Tibial artery (tissue), 4 donors: ENCODE measurements around the gene ANKRD7.
"Not testable (repeated sequence)": the region's sequence is repeated elsewhere in the genome, so short reads cannot be mapped to it uniquely, and the experiment has no call there.

Experiments
- DNase-seq, 2 donors: peaks; one replicate each; pipeline ENCODE4 v3.0.0-alpha.2; 2019
- H3K27ac ChIP-seq, 2 donors: fragments of 200-600 bp; sonication (generic) in 1 of 2; 1 replicate in 1 of 2; 2 replicates in 1 of 2; pipeline ENCODE4 v1.5.1; 2018 to 2019; ENCODE audit warnings: mild to moderate bottlenecking in 1 of 2
- H3K27me3 ChIP-seq, 2 donors: fragments of 200-600 bp; sonication (generic) in 1 of 2; one replicate each; pipeline versions ENCODE4 v1.5.1 to v1.6.0; 2016 to 2019
- H3K36me3 ChIP-seq, 3 donors: fragments of 200-600 bp; sonication (generic) in 2 of 3; one replicate each; pipeline ENCODE4 v1.5.1; 2016 to 2019; ENCODE audit warnings: mild to moderate bottlenecking in 2 of 3
- H3K4me1 ChIP-seq, 4 donors: fragments of 200-600 bp; sonication (generic) in 2 of 4; 1 replicate in 3 of 4; 2 replicates in 1 of 4; pipeline ENCODE4 v1.5.1; 2016 to 2019
- H3K4me3 ChIP-seq, 2 donors: fragments of 200-600 bp; sonication (generic) in 1 of 2; 1 replicate in 1 of 2; 2 replicates in 1 of 2; pipeline ENCODE4 v1.5.1; 2018 to 2019; ENCODE audit warnings: mild to moderate bottlenecking in 2 of 2
- H3K9me3 ChIP-seq, 3 donors: fragments of 200-600 bp; sonication (generic) in 1 of 3; one replicate each; pipeline ENCODE4 v1.5.1; 2016 to 2019
- intact Hi-C: fragments of 100-400 bp; cut with DNase I; formaldehyde crosslinking; loops from one replicate; pipeline ENCODE4 v1.15.0; 2023; ENCODE audit warnings: low total_unique reads
- TF ChIP-seq, protein P1 (sequence below), 2 experiments: fragments of 200-600 bp in 1 of 2; fragments of 450-650 bp in 1 of 2; IDR thresholded peaks; one replicate each; pipeline ENCODE4 v1.5.1; 2017 to 2019; ENCODE audit warnings: antibody characterized with exemption in 2 of 2, mild to moderate bottlenecking in 1 of 2, moderate library complexity in 1 of 2

Gene ANKRD7

GRCh38 chr7:118233799-118234198, 9.3 kb downstream of the ANKRD7 start:
- intact Hi-C loops: no loop called here
- Histone ChIP-seq H3K27me3 (no peaks in the 10 kb centered on the region), H3K36me3 (no peaks in the 10 kb centered on the region), H3K9me3 (no peaks in the 10 kb centered on the region), H3K4me3 (no peak overlapping the region), H3K4me1 (no peaks in the 10 kb centered on the region), H3K27ac (no peak overlapping the region)
- DNase-seq: no peak
- TF ChIP-seq, protein P1, sequence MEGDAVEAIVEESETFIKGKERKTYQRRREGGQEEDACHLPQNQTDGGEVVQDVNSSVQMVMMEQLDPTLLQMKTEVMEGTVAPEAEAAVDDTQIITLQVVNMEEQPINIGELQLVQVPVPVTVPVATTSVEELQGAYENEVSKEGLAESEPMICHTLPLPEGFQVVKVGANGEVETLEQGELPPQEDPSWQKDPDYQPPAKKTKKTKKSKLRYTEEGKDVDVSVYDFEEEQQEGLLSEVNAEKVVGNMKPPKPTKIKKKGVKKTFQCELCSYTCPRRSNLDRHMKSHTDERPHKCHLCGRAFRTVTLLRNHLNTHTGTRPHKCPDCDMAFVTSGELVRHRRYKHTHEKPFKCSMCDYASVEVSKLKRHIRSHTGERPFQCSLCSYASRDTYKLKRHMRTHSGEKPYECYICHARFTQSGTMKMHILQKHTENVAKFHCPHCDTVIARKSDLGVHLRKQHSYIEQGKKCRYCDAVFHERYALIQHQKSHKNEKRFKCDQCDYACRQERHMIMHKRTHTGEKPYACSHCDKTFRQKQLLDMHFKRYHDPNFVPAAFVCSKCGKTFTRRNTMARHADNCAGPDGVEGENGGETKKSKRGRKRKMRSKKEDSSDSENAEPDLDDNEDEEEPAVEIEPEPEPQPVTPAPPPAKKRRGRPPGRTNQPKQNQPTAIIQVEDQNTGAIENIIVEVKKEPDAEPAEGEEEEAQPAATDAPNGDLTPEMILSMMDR (IDR thresholded peaks at IDR 0.05): no peak

- no peak for DNase-seq
- no peaks in the 10 kb centered on the region for H3K4me1 ChIP-seq
- H3K36me3 ChIP-seq: no peaks in the 10 kb centered on the region
- intact Hi-C loops: no loop called here
- no peaks in the 10 kb centered on the region for H3K9me3 ChIP-seq
- TF ChIP-seq, protein P1 (IDR thresholded peaks at IDR 0.05): no peak
- no peak overlapping the region for H3K4me3 ChIP-seq
- H3K27ac ChIP-seq: no peak overlapping the region
- H3K27me3 ChIP-seq: no peaks in the 10 kb centered on the region
These were observed 14.5 kb downstream of the ANKRD7 start for GRCh38 chr7:118239014-118239413.

- H3K9me3 ChIP-seq, H3K27ac ChIP-seq, H3K27me3 ChIP-seq, DNase-seq, H3K4me1 ChIP-seq, H3K36me3 ChIP-seq, H3K4me3 ChIP-seq, intact Hi-C loops: not testable (repeated sequence)
These were observed 15.8 kb downstream of the ANKRD7 start for GRCh38 chr7:118240320-118240719.

GRCh38 chr7:118243695-118244094, 19.2 kb downstream of the ANKRD7 start:
- intact Hi-C loops: no loop called here
- Histone ChIP-seq H3K4me3 (no peak overlapping the region), H3K4me1 (no peaks in the 10 kb centered on the region), H3K27ac (no peak overlapping the region), H3K9me3 (no peaks in the 10 kb centered on the region), H3K36me3 (no peaks in the 10 kb centered on the region), H3K27me3 (no peaks in the 10 kb centered on the region)
- TF ChIP-seq, protein P1 (IDR thresholded peaks at IDR 0.05): no peak
- DNase-seq: no peak

- intact Hi-C loops: no loop called here
These were observed 20.9 kb downstream of the ANKRD7 start for GRCh38 chr7:118245267-118246040.

DNA sequence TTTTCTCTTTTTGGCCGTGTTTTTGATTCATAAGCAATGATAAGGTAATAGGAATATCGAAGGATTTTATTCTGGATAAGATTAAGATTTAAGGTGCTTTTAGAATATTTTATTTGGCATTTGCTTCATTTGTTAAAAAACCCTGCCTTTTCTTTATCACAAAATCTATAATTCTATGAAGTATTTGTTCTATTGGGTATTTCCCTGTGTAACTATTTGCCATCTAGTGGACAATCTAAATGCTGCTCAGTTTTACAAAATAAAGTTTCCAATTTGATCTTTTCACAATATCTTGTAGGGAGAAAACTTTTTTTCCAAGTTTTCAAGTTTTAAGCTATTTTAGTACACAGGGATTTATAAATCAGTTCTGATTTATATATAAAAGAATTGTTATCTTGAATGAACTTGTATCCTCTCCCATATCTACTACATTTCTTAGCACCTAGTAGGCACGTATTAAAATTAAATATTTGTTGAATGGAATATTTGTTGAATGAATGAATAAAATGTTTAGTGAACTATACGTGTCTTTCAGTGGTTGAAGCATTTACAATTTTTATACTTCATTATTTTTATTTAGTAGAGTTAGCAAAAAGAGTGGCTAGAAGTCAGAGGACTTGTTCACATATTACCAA, 26.5 kb downstream of the ANKRD7 start:
- H3K4me3 ChIP-seq: no peak overlapping the region
- H3K27ac ChIP-seq: no peak overlapping the region
- no peaks in the 10 kb centered on the region for H3K27me3 ChIP-seq
- TF ChIP-seq, protein P1 (IDR thresholded peaks at IDR 0.05): no peak
- no peaks in the 10 kb centered on the region for H3K36me3 ChIP-seq
- no peaks in the 10 kb centered on the region for H3K4me1 ChIP-seq
- H3K9me3 ChIP-seq: no peaks in the 10 kb centered on the region
- no peak for DNase-seq
- intact Hi-C loops: no loop called here

More at GRCh38 chr7:118245267-118246040, 20.9 kb downstream of the ANKRD7 start:
- H3K9me3 ChIP-seq: no peaks in the 10 kb centered on the region
- H3K4me1 ChIP-seq: no peaks in the 10 kb centered on the region
- DNase-seq: no peak
- no peaks in the 10 kb centered on the region for H3K36me3 ChIP-seq
- no peak overlapping the region for H3K27ac ChIP-seq
- TF ChIP-seq, protein P1 (IDR thresholded peaks at IDR 0.05): no peak
- H3K4me3 ChIP-seq: no peak overlapping the region
- no peaks in the 10 kb centered on the region for H3K27me3 ChIP-seq
